ENCODE results near the gene KDM6B. TPM values are rescaled to one million over a fixed set of nuclear protein-coding genes. Genes with fewer than 3 reads are reported as not detected.
A peak's percentile ranks its signal among the peaks of the same experiment; 100 is the strongest.

The KDM6B gene
- total RNA-seq, 1 donor from 2014 or later, result 191 TPM

DNA sequence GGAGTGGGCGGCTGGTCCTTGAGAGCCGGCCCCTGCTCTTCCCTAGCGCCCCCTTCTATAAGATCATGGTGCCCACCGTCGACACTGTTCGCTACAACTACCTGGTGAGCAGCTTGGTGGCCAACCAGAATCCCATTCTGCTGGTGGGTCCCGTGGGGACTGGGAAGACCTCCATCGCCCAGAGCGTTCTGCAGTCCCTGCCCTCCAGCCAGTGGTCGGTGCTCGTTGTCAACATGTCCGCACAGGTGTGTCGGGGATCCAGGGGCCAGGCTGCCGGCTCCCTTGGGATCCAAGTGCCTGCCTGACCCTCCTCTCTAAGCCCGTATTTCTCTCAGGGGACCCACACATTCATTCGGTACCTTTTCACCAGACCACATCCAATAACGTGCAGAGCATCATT lies 41.4 kb upstream of the KDM6B start:
- Mint-ChIP-seq H3K9me3 (ENCODE audit: unreplicated experiment) (no peaks in the 10 kb centered on the region), H3K27me3 (ENCODE audit: unreplicated experiment) (peaks cover 4% of the 10 kb centered on the region), H3K4me3 (ENCODE audit: unreplicated experiment) (no peak overlapping the region), H3K4me1 (ENCODE audit: low read depth, unreplicated experiment) (no peaks in the 10 kb centered on the region), H3K27ac (ENCODE audit: unreplicated experiment) (no peak overlapping the region), H3K36me3 (ENCODE audit: unreplicated experiment) (no peaks in the 10 kb centered on the region)
- no peak for DNase-seq
- TF ChIP-seq, protein P1, sequence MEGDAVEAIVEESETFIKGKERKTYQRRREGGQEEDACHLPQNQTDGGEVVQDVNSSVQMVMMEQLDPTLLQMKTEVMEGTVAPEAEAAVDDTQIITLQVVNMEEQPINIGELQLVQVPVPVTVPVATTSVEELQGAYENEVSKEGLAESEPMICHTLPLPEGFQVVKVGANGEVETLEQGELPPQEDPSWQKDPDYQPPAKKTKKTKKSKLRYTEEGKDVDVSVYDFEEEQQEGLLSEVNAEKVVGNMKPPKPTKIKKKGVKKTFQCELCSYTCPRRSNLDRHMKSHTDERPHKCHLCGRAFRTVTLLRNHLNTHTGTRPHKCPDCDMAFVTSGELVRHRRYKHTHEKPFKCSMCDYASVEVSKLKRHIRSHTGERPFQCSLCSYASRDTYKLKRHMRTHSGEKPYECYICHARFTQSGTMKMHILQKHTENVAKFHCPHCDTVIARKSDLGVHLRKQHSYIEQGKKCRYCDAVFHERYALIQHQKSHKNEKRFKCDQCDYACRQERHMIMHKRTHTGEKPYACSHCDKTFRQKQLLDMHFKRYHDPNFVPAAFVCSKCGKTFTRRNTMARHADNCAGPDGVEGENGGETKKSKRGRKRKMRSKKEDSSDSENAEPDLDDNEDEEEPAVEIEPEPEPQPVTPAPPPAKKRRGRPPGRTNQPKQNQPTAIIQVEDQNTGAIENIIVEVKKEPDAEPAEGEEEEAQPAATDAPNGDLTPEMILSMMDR (IDR thresholded peaks at IDR 0.05; ENCODE audit: partially characterized antibody, unreplicated experiment), result no peak

DNA sequence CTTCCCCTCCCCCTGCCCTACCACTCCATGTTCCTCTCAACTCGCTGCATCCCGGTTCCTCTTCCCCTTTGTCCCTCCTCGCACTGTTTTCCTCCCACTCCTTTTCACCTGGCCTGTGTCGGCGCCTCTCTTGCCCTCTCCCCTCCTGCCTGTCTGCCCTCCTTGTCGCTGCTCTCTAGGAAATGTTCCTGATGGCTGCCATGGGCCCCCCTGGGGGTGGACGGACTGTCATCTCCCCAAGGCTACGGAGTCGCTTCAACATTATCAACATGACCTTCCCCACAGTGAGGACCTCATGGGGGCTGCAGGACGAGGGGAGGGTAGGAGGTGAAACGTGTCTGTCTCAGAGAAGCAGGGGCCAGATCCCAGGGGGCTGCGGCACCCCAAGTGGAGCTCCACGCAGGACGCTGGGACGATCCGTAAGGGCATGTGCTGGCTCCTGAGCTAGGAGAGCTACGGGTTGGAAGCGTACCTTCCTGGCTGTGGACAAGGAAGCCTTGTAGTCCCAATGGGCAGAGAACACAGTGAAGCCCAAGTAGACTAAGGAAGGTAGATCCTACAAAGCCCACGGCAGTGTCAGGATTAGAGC lies 39.8 kb upstream of the KDM6B start:
- H3K36me3 Mint-ChIP-seq (ENCODE audit: unreplicated experiment), result no peaks in the 10 kb centered on the region
- no peak for DNase-seq
- H3K9me3 Mint-ChIP-seq (ENCODE audit: unreplicated experiment), result no peaks in the 10 kb centered on the region
- H3K4me1 Mint-ChIP-seq (ENCODE audit: low read depth, unreplicated experiment), result no peaks in the 10 kb centered on the region
- TF ChIP-seq, protein P1 (IDR thresholded peaks at IDR 0.05; ENCODE audit: partially characterized antibody, unreplicated experiment), result no peak
- no peak overlapping the region for H3K4me3 Mint-ChIP-seq (ENCODE audit: unreplicated experiment)
- H3K27ac Mint-ChIP-seq (ENCODE audit: unreplicated experiment), result no peak overlapping the region
- peaks cover 1% of the 10 kb centered on the region for H3K27me3 Mint-ChIP-seq (ENCODE audit: unreplicated experiment)

DNA sequence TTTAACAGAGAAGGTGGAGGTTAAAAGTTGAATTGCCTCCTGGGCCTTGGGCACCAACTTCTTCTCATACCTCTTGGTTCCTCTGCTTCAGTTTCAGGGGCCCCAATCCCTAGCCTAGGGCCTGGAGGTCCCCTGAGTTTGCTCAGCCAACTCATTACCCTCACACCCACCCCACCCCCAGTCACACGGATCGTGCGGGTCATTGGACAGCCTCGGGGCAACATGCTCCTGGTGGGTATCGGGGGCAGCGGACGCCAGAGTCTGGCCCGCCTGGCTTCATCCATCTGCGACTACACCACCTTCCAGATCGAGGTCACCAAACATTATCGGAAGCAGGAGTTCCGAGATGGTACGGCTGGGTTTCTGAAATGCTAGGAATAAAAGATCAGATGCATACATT lies 36.0 kb upstream of the KDM6B start:
- H3K27ac Mint-ChIP-seq (ENCODE audit: unreplicated experiment), result no peak overlapping the region
- no peaks in the 10 kb centered on the region for H3K36me3 Mint-ChIP-seq (ENCODE audit: unreplicated experiment)
- no peaks in the 10 kb centered on the region for H3K4me1 Mint-ChIP-seq (ENCODE audit: low read depth, unreplicated experiment)
- H3K9me3 Mint-ChIP-seq (ENCODE audit: unreplicated experiment), result peaks cover 1% of the 10 kb centered on the region
- no peak for DNase-seq
- TF ChIP-seq, protein P1 (IDR thresholded peaks at IDR 0.05; ENCODE audit: partially characterized antibody, unreplicated experiment), result no peak
- no peak overlapping the region for H3K4me3 Mint-ChIP-seq (ENCODE audit: unreplicated experiment)
- H3K27me3 Mint-ChIP-seq (ENCODE audit: unreplicated experiment), result peaks cover 2% of the 10 kb centered on the region

DNA sequence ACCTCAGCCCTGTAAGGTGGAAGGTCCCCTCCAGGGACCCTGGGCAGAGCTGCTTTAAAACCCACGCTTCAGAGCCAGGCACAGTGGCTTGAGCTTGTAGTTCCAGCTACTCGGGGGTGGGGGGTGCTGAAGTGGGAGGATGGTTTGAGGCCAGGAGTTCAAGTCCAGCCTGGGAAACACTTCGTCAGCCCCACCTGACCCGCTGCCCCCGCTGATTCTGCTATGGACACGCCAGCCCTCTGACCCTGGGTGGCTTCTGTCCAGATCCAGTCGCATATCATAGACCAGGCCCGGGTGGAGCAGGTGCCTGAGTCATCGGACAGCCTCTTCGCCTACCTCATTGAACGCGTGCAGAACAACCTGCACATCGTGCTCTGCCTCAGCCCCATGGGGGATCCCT lies 35.2 kb upstream of the KDM6B start:
- DNase-seq, result no peak
- Mint-ChIP-seq H3K27me3 (ENCODE audit: unreplicated experiment) (peaks cover 2% of the 10 kb centered on the region), H3K9me3 (ENCODE audit: unreplicated experiment) (peaks cover 1% of the 10 kb centered on the region), H3K4me1 (ENCODE audit: low read depth, unreplicated experiment) (no peaks in the 10 kb centered on the region), H3K4me3 (ENCODE audit: unreplicated experiment) (no peak overlapping the region), H3K36me3 (ENCODE audit: unreplicated experiment) (no peaks in the 10 kb centered on the region), H3K27ac (ENCODE audit: unreplicated experiment) (no peak overlapping the region)
- TF ChIP-seq, protein P1 (IDR thresholded peaks at IDR 0.05; ENCODE audit: partially characterized antibody, unreplicated experiment), result no peak

DNA sequence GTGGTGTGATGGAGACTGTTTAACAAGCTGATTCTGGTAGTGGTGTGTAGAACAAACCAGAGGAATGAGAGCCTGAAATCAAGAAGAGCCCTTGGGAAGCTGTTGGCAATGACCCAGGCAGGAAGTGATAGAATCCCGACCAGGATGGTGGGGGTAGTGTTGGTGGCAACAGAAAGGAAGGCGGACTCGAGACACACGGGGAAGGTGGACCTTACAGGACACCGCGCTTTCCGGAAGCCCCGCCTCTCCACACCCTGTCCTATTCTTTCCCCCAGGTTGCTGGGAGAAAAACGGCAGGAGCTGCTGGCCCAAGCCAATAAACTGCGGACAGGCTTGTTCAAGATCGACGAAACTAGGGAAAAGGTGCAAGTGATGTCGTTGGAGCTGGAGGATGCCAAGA lies 30.0 kb upstream of the KDM6B start:
- Mint-ChIP-seq H3K27ac (ENCODE audit: unreplicated experiment) (no peak overlapping the region), H3K27me3 (ENCODE audit: unreplicated experiment) (peaks cover 2% of the 10 kb centered on the region), H3K36me3 (ENCODE audit: unreplicated experiment) (no peaks in the 10 kb centered on the region), H3K9me3 (ENCODE audit: unreplicated experiment) (peaks cover 4% of the 10 kb centered on the region), H3K4me3 (ENCODE audit: unreplicated experiment) (peak overlapping the region; percentile 34), H3K4me1 (ENCODE audit: low read depth, unreplicated experiment) (no peaks in the 10 kb centered on the region)
- TF ChIP-seq, protein P1 (IDR thresholded peaks at IDR 0.05; ENCODE audit: partially characterized antibody, unreplicated experiment), result no peak
- DNase-seq, result no peak
